ENCODE data around the gene MYO9A.
"Not testable (repeated sequence)": the region's sequence is repeated elsewhere in the genome, so short reads cannot be mapped to it uniquely, and the experiment has no call there.

Gene MYO9A

GRCh38 chr15:72096796-72097195 lies 21.2 kb downstream of the MYO9A start:
- Histone ChIP-seq H3K27me3 (ENCODE audit: control insufficient read depth, insufficient read depth, low read length, poor library complexity, severe bottlenecking) (no peaks in the 10 kb centered on the region), H3K4me3 (ENCODE audit: insufficient read depth, low read depth, low read length) (no peak overlapping the region), H3K4me1 (ENCODE audit: control insufficient read depth, insufficient read depth, low read length) (no peaks in the 10 kb centered on the region), H3K36me3 (ENCODE audit: control insufficient read depth, insufficient read depth, low read length) (no peaks in the 10 kb centered on the region), H3K27ac (ENCODE audit: insufficient read depth, low read depth, low read length, poor library complexity, severe bottlenecking) (no peak overlapping the region), H3K9me3 (ENCODE audit: control insufficient read depth, low read length) (no peaks in the 10 kb centered on the region)
- WGBS, 2 experiments = 88% methylated on average over 1 of the region's 1 CpG; no CpG with 5 or more reads in 1 of the 2 experiments

GRCh38 chr15:72092691-72093090 lies 25.3 kb downstream of the MYO9A start:
- H3K27me3 ChIP-seq (ENCODE audit: control insufficient read depth, insufficient read depth, low read length, poor library complexity, severe bottlenecking) = no peaks in the 10 kb centered on the region
- H3K4me1 ChIP-seq (ENCODE audit: control insufficient read depth, insufficient read depth, low read length) = no peaks in the 10 kb centered on the region
- no peaks in the 10 kb centered on the region for H3K9me3 ChIP-seq (ENCODE audit: control insufficient read depth, low read length)
- no peak overlapping the region for H3K4me3 ChIP-seq (ENCODE audit: insufficient read depth, low read depth, low read length)
- no peaks in the 10 kb centered on the region for H3K36me3 ChIP-seq (ENCODE audit: control insufficient read depth, insufficient read depth, low read length)
- H3K27ac ChIP-seq (ENCODE audit: insufficient read depth, low read depth, low read length, poor library complexity, severe bottlenecking) = no peak overlapping the region

- WGBS, 2 experiments = 96 to 100% methylated on average over 3 of the region's 3 CpGs
- H3K27ac ChIP-seq (ENCODE audit: insufficient read depth, low read depth, low read length, poor library complexity, severe bottlenecking) = no peak overlapping the region
- no peaks in the 10 kb centered on the region for H3K9me3 ChIP-seq (ENCODE audit: control insufficient read depth, low read length)
- no peaks in the 10 kb centered on the region for H3K4me1 ChIP-seq (ENCODE audit: control insufficient read depth, insufficient read depth, low read length)
- H3K27me3 ChIP-seq (ENCODE audit: control insufficient read depth, insufficient read depth, low read length, poor library complexity, severe bottlenecking) = no peaks in the 10 kb centered on the region
- no peaks in the 10 kb centered on the region for H3K36me3 ChIP-seq (ENCODE audit: control insufficient read depth, insufficient read depth, low read length)
- no peak overlapping the region for H3K4me3 ChIP-seq (ENCODE audit: insufficient read depth, low read depth, low read length)
Observed at GRCh38 chr15:72092006-72092405, 25.9 kb downstream of the MYO9A start.

- no peak overlapping the region for H3K4me3 ChIP-seq (ENCODE audit: insufficient read depth, low read depth, low read length)
- no peaks in the 10 kb centered on the region for H3K36me3 ChIP-seq (ENCODE audit: control insufficient read depth, insufficient read depth, low read length)
- H3K27ac ChIP-seq (ENCODE audit: insufficient read depth, low read depth, low read length, poor library complexity, severe bottlenecking) = no peak overlapping the region
- H3K4me1 ChIP-seq (ENCODE audit: control insufficient read depth, insufficient read depth, low read length) = no peaks in the 10 kb centered on the region
- no peaks in the 10 kb centered on the region for H3K27me3 ChIP-seq (ENCODE audit: control insufficient read depth, insufficient read depth, low read length, poor library complexity, severe bottlenecking)
- H3K9me3 ChIP-seq (ENCODE audit: control insufficient read depth, low read length) = no peaks in the 10 kb centered on the region
- 93 to 95% methylated on average over 9 of the region's 9 CpGs for WGBS, 2 experiments
Observed at GRCh38 chr15:72086920-72087648, 30.9 kb downstream of the MYO9A start.

GRCh38 chr15:72086010-72086697 lies 31.8 kb downstream of the MYO9A start:
- no peaks in the 10 kb centered on the region for H3K9me3 ChIP-seq (ENCODE audit: control insufficient read depth, low read length)
- no peak overlapping the region for H3K4me3 ChIP-seq (ENCODE audit: insufficient read depth, low read depth, low read length)
- no peaks in the 10 kb centered on the region for H3K4me1 ChIP-seq (ENCODE audit: control insufficient read depth, insufficient read depth, low read length)
- WGBS, 2 experiments = 94 to 97% methylated on average over 11 of the region's 11 CpGs
- no peak overlapping the region for H3K27ac ChIP-seq (ENCODE audit: insufficient read depth, low read depth, low read length, poor library complexity, severe bottlenecking)
- H3K27me3 ChIP-seq (ENCODE audit: control insufficient read depth, insufficient read depth, low read length, poor library complexity, severe bottlenecking) = no peaks in the 10 kb centered on the region
- no peaks in the 10 kb centered on the region for H3K36me3 ChIP-seq (ENCODE audit: control insufficient read depth, insufficient read depth, low read length)

GRCh38 chr15:72082176-72082575 lies 35.8 kb downstream of the MYO9A start:
- Histone ChIP-seq H3K9me3 (ENCODE audit: control insufficient read depth, low read length) (no peaks in the 10 kb centered on the region), H3K36me3 (ENCODE audit: control insufficient read depth, insufficient read depth, low read length) (no peaks in the 10 kb centered on the region), H3K4me1 (ENCODE audit: control insufficient read depth, insufficient read depth, low read length) (no peaks in the 10 kb centered on the region), H3K27ac (ENCODE audit: insufficient read depth, low read depth, low read length, poor library complexity, severe bottlenecking) (no peak overlapping the region), H3K4me3 (ENCODE audit: insufficient read depth, low read depth, low read length) (no peak overlapping the region), H3K27me3 (ENCODE audit: control insufficient read depth, insufficient read depth, low read length, poor library complexity, severe bottlenecking) (no peaks in the 10 kb centered on the region)
- 87 to 97% methylated on average over 1 of the region's 1 CpG for WGBS, 2 experiments

GRCh38 chr15:72078887-72079286 lies 39.1 kb downstream of the MYO9A start:
- Histone ChIP-seq H3K27me3 (ENCODE audit: control insufficient read depth, insufficient read depth, low read length, poor library complexity, severe bottlenecking) (no peaks in the 10 kb centered on the region), H3K4me3 (ENCODE audit: insufficient read depth, low read depth, low read length) (no peak overlapping the region), H3K4me1 (ENCODE audit: control insufficient read depth, insufficient read depth, low read length) (no peaks in the 10 kb centered on the region), H3K36me3 (ENCODE audit: control insufficient read depth, insufficient read depth, low read length) (no peaks in the 10 kb centered on the region), H3K27ac (ENCODE audit: insufficient read depth, low read depth, low read length, poor library complexity, severe bottlenecking) (no peak overlapping the region), H3K9me3 (ENCODE audit: control insufficient read depth, low read length) (no peaks in the 10 kb centered on the region)
- 88 to 99% methylated on average over 4 to 5 of the region's 6 CpGs for WGBS, 2 experiments

- 90 to 92% methylated on average over 1 of the region's 1 CpG for WGBS, 2 experiments
- Histone ChIP-seq H3K4me3 (ENCODE audit: insufficient read depth, low read depth, low read length) (no peak overlapping the region), H3K27ac (ENCODE audit: insufficient read depth, low read depth, low read length, poor library complexity, severe bottlenecking) (no peak overlapping the region), H3K9me3 (ENCODE audit: control insufficient read depth, low read length) (no peaks in the 10 kb centered on the region), H3K4me1 (ENCODE audit: control insufficient read depth, insufficient read depth, low read length) (no peaks in the 10 kb centered on the region), H3K36me3 (ENCODE audit: control insufficient read depth, insufficient read depth, low read length) (no peaks in the 10 kb centered on the region), H3K27me3 (ENCODE audit: control insufficient read depth, insufficient read depth, low read length, poor library complexity, severe bottlenecking) (no peaks in the 10 kb centered on the region)
Observed at GRCh38 chr15:72077950-72078349, 40.0 kb downstream of the MYO9A start.

GRCh38 chr15:72074335-72075060 lies 43.5 kb downstream of the MYO9A start:
- Histone ChIP-seq H3K36me3 (ENCODE audit: control insufficient read depth, insufficient read depth, low read length) (no peaks in the 10 kb centered on the region), H3K27ac (ENCODE audit: insufficient read depth, low read depth, low read length, poor library complexity, severe bottlenecking) (no peak overlapping the region), H3K9me3 (ENCODE audit: control insufficient read depth, low read length) (no peaks in the 10 kb centered on the region), H3K27me3 (ENCODE audit: control insufficient read depth, insufficient read depth, low read length, poor library complexity, severe bottlenecking) (no peaks in the 10 kb centered on the region), H3K4me1 (ENCODE audit: control insufficient read depth, insufficient read depth, low read length) (no peaks in the 10 kb centered on the region), H3K4me3 (ENCODE audit: insufficient read depth, low read depth, low read length) (no peak overlapping the region)
- WGBS, 2 experiments = 88 to 93% methylated on average over 4 to 5 of the region's 5 CpGs

GRCh38 chr15:72071448-72071825 lies 46.5 kb downstream of the MYO9A start:
- H3K36me3 ChIP-seq (ENCODE audit: control insufficient read depth, insufficient read depth, low read length); H3K27ac ChIP-seq (ENCODE audit: insufficient read depth, low read depth, low read length, poor library complexity, severe bottlenecking); H3K4me3 ChIP-seq (ENCODE audit: insufficient read depth, low read depth, low read length); H3K9me3 ChIP-seq (ENCODE audit: control insufficient read depth, low read length); H3K4me1 ChIP-seq (ENCODE audit: control insufficient read depth, insufficient read depth, low read length); H3K27me3 ChIP-seq (ENCODE audit: control insufficient read depth, insufficient read depth, low read length, poor library complexity, severe bottlenecking): not testable (repeated sequence)
- WGBS, 2 experiments = 93 to 94% methylated on average over 8 of the region's 8 CpGs
